Neural cell (in vitro differentiated cells): ENCODE results near the gene USH1C. TPM values are rescaled to one million over a fixed set of nuclear protein-coding genes. Genes with fewer than 3 reads are reported as not detected.

Experiments used
- H2AFZ ChIP-seq: fragments of 200-600, 300-800 bp; sonication (generic), shearing (Covaris generic); 2 replicates; pipeline ENCODE4 v1.6.0; 2014; ENCODE audit warnings: low read depth, mild to moderate bottlenecking, antibody characterized with exemption, low read length, moderate library complexity
- H3F3A ChIP-seq: fragments of 200-600 bp; shearing (Covaris generic); 2 replicates; pipeline ENCODE4 v1.6.1; 2016; ENCODE audit warnings: mild to moderate bottlenecking, moderate library complexity, mixed read lengths, antibody characterized with exemption, low read length; ENCODE audit not compliant: insufficient read depth, poor library complexity, severe bottlenecking
- H3K27ac ChIP-seq: fragments of 200-600, 300-800 bp; sonication (generic), shearing (Covaris generic); 2 replicates; pipeline ENCODE4 v1.5.1; 2014; ENCODE audit warnings: mild to moderate bottlenecking, low read length, moderate library complexity
- H3K27me3 ChIP-seq: fragments of 300-800, 200-600 bp; sonication (generic), shearing (Covaris generic); 2 replicates; pipeline ENCODE4 v1.6.0; 2014; ENCODE audit warnings: mild to moderate bottlenecking, low read depth, low read length, moderate library complexity; ENCODE audit not compliant: insufficient read depth
- H3K36me3 ChIP-seq: fragments of 300-800, 200-600 bp; sonication (generic), shearing (Covaris generic); 2 replicates; pipeline ENCODE4 v1.5.1; 2014; ENCODE audit warnings: mild to moderate bottlenecking, antibody characterized with exemption, low read length, moderate library complexity; ENCODE audit not compliant: insufficient read depth
- H3K4me2 ChIP-seq: fragments of 300-800, 200-600 bp; sonication (generic), shearing (Covaris generic); 2 replicates; pipeline ENCODE4 v1.6.0; 2014; ENCODE audit warnings: mild to moderate bottlenecking, low read length
- H3K4me3 ChIP-seq: fragments of 300-800, 200-600 bp; sonication (generic), shearing (Covaris generic); 2 replicates; pipeline ENCODE4 v1.5.1; 2014; ENCODE audit warnings: mild to moderate bottlenecking, low read length, moderate library complexity
- H3K79me2 ChIP-seq: fragments of 200-600 bp; shearing (Covaris generic); replicated peaks from 2 replicates; pipeline ENCODE4 v1.6.0; 2014; ENCODE audit warnings: mild to moderate bottlenecking, low read length, moderate library complexity; ENCODE audit not compliant: insufficient read depth
- H3K9ac ChIP-seq: fragments of 300-800, 200-600 bp; sonication (generic), shearing (Covaris generic); 2 replicates; pipeline ENCODE4 v1.6.1; 2016; ENCODE audit warnings: mild to moderate bottlenecking, low read length, mixed read lengths
- H3K9me2 ChIP-seq: fragments of 200-600 bp; shearing (Covaris generic); 2 replicates; pipeline ENCODE4 v1.6.1; 2016; ENCODE audit warnings: mild to moderate bottlenecking, low read length, mixed read lengths; ENCODE audit not compliant: insufficient read depth
- H3K9me3 ChIP-seq: fragments of 200-600, 300-800 bp; sonication (generic), shearing (Covaris generic); 2 replicates; pipeline ENCODE4 v1.6.1; 2016; ENCODE audit warnings: mild to moderate bottlenecking, mixed run types, low read length, moderate library complexity, mixed read lengths
- H4K20me1 ChIP-seq: fragments of 200-600 bp; shearing (Covaris generic); 2 replicates; pipeline ENCODE4 v1.6.1; 2016; ENCODE audit warnings: mild to moderate bottlenecking, mixed run types; ENCODE audit not compliant: insufficient read depth
- CTCF ChIP-seq: fragments of 450-650 bp; IDR thresholded peaks from 2 replicates; pipeline ENCODE4 v1.5.1; 2014; ENCODE audit warnings: antibody characterized with exemption, mild to moderate bottlenecking, moderate library complexity; ENCODE audit not compliant: poor library complexity, severe bottlenecking
- EP300 ChIP-seq: fragments of 450-650 bp; conservative IDR thresholded peaks from 2 replicates; pipeline ENCODE4 v1.6.1; 2014; ENCODE audit warnings: antibody characterized with exemption, mild to moderate bottlenecking, moderate library complexity; ENCODE audit not compliant: poor library complexity, severe bottlenecking
- EZH2 ChIP-seq: fragments of 200-600, 300-800 bp; shearing (Covaris generic), sonication (generic); IDR thresholded peaks from 2 replicates; pipeline ENCODE4 v1.6.1; 2014; ENCODE audit warnings: antibody characterized with exemption, low read length, borderline replicate concordance, mild to moderate bottlenecking; ENCODE audit not compliant: insufficient read depth, poor library complexity, severe bottlenecking
- MXI1 ChIP-seq: fragments of 450-650 bp; conservative IDR thresholded peaks from 2 replicates; pipeline ENCODE4 v1.6.1; 2014; ENCODE audit warnings: antibody characterized with exemption, mild to moderate bottlenecking; ENCODE audit not compliant: poor library complexity, severe bottlenecking
- POLR2AphosphoS5 ChIP-seq: IDR thresholded peaks from 2 replicates; pipeline ENCODE4 v1.6.1; 2012
- RAD21 ChIP-seq: fragments of 450-650 bp; conservative IDR thresholded peaks from 2 replicates; pipeline ENCODE4 v1.6.1; 2014; ENCODE audit warnings: antibody characterized with exemption, mild to moderate bottlenecking, moderate library complexity
- SMC3 ChIP-seq: fragments of 450-650 bp; conservative IDR thresholded peaks from 2 replicates; pipeline ENCODE4 v1.6.1; 2014; ENCODE audit warnings: antibody characterized with exemption, mild to moderate bottlenecking, moderate library complexity; ENCODE audit not compliant: poor library complexity
- TAF1 ChIP-seq: IDR thresholded peaks from 2 replicates; pipeline ENCODE4 v1.6.1; 2012; ENCODE audit warnings: low read depth
- polyA plus RNA-seq: library from polyadenylated mRNA; depleted of rRNA; stranded (reverse); fragments of >200 nt; gene quantifications from 2 replicates; pipeline ENCODE4 v1.2.3, GENCODE V29; 2014
- TF ChIP-seq, protein P1 (sequence below): IDR thresholded peaks from 2 replicates; pipeline ENCODE4 v1.6.1; 2012; ENCODE audit warnings: borderline replicate concordance

USH1C gene
- polyA plus RNA-seq, 1 donor from 2014 or later = 0.67 TPM

- TF ChIP-seq EP300 (no peak), TAF1 (no peak), SMC3 (no peak), RAD21 (no peak), CTCF (no peak), EZH2 (no peak), MXI1 (no peak), POLR2AphosphoS5 (no peak)
- TF ChIP-seq, protein P1, sequence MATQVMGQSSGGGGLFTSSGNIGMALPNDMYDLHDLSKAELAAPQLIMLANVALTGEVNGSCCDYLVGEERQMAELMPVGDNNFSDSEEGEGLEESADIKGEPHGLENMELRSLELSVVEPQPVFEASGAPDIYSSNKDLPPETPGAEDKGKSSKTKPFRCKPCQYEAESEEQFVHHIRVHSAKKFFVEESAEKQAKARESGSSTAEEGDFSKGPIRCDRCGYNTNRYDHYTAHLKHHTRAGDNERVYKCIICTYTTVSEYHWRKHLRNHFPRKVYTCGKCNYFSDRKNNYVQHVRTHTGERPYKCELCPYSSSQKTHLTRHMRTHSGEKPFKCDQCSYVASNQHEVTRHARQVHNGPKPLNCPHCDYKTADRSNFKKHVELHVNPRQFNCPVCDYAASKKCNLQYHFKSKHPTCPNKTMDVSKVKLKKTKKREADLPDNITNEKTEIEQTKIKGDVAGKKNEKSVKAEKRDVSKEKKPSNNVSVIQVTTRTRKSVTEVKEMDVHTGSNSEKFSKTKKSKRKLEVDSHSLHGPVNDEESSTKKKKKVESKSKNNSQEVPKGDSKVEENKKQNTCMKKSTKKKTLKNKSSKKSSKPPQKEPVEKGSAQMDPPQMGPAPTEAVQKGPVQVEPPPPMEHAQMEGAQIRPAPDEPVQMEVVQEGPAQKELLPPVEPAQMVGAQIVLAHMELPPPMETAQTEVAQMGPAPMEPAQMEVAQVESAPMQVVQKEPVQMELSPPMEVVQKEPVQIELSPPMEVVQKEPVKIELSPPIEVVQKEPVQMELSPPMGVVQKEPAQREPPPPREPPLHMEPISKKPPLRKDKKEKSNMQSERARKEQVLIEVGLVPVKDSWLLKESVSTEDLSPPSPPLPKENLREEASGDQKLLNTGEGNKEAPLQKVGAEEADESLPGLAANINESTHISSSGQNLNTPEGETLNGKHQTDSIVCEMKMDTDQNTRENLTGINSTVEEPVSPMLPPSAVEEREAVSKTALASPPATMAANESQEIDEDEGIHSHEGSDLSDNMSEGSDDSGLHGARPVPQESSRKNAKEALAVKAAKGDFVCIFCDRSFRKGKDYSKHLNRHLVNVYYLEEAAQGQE = no peak
- no peaks in the 10 kb centered on the region for H4K20me1 ChIP-seq
- H3K9ac ChIP-seq = no peak overlapping the region
- H3K27me3 ChIP-seq = no peaks in the 10 kb centered on the region
- no peaks in the 10 kb centered on the region for H3K79me2 ChIP-seq
- H3K9me3 ChIP-seq = no peaks in the 10 kb centered on the region
- H2AFZ ChIP-seq = no peak overlapping the region
- H3K9me2 ChIP-seq = no peaks in the 10 kb centered on the region
- H3K36me3 ChIP-seq = no peaks in the 10 kb centered on the region
- H3F3A ChIP-seq = no peaks in the 10 kb centered on the region
- no peak overlapping the region for H3K4me2 ChIP-seq
- H3K4me3 ChIP-seq = no peak overlapping the region
- no peak overlapping the region for H3K27ac ChIP-seq
Measured at GRCh38 chr11:17490232-17490631, 54.0 kb downstream of the USH1C start.

DNA sequence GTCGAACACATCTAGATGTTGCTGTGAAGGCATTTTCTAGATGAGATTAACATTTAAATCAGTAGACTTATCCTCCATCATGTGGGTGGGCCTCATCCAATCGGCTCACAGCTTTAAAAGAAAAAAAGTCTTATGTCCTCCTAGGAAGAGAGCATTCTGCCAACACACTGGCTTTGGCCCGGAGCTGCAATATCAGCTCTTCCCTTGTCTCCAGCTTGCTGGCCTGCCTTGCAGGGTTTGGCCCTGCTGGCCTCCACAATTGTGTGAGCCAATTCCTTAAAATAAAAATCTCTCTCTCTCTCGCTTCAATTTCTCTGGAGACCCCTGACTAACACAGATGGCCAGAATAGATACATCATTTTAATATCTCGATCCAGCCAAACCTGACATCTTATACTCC, 54.5 kb downstream of the USH1C start:
- H3F3A ChIP-seq = no peaks in the 10 kb centered on the region
- no peak for TF ChIP-seq POLR2AphosphoS5
- no peak for TF ChIP-seq TAF1
- no peak for TF ChIP-seq MXI1
- TF ChIP-seq, protein P1 = no peak
- no peak for TF ChIP-seq EP300
- no peak for TF ChIP-seq EZH2
- TF ChIP-seq CTCF = no peak
- TF ChIP-seq SMC3 = no peak
- no peak for TF ChIP-seq RAD21
- no peak overlapping the region for H3K4me2 ChIP-seq
- H3K79me2 ChIP-seq = no peaks in the 10 kb centered on the region
- no peaks in the 10 kb centered on the region for H3K9me3 ChIP-seq
- H3K27me3 ChIP-seq = no peaks in the 10 kb centered on the region
- H2AFZ ChIP-seq = no peak overlapping the region
- no peak overlapping the region for H3K27ac ChIP-seq
- no peaks in the 10 kb centered on the region for H4K20me1 ChIP-seq
- H3K9ac ChIP-seq = no peak overlapping the region
- no peaks in the 10 kb centered on the region for H3K9me2 ChIP-seq
- H3K36me3 ChIP-seq = no peaks in the 10 kb centered on the region
- no peak overlapping the region for H3K4me3 ChIP-seq
